ENCODE measurements around the gene ADD1. TPM values are rescaled to one million over a fixed set of nuclear protein-coding genes. Genes with fewer than 3 reads are reported as not detected.

Gene ADD1
- polyA plus RNA-seq, 1 donor (not counting 4 experiments of a cell fraction or from before 2014, with no cell fraction given): 109 TPM

GRCh38 chr4:2866160-2866861 is 22.7 kb downstream of the ADD1 start:
- Histone ChIP-seq H3K27ac (ENCODE audit: control insufficient read depth, insufficient read depth, low read length) (no peak overlapping the region), H3K9ac (ENCODE audit: control insufficient read depth, extremely low read depth, insufficient read depth, low read length) (no peak overlapping the region), H3K9me3 (ENCODE audit: control insufficient read depth, low read depth, low read length) (no peaks in the 10 kb centered on the region), H2AFZ (ENCODE audit: control insufficient read depth, low read length) (no peak overlapping the region), H3K4me1 (ENCODE audit: control insufficient read depth, extremely low read depth, insufficient read depth, low read length) (peaks cover 10% of the 10 kb centered on the region), H3K27me3 (ENCODE audit: control insufficient read depth, extremely low read depth, insufficient read depth, low read length) (no peaks in the 10 kb centered on the region), H3K79me2 (ENCODE audit: control insufficient read depth, insufficient read depth, low read length) (peaks cover 96% of the 10 kb centered on the region), H3K9me1 (ENCODE audit: control insufficient read depth, extremely low read depth, insufficient read depth, low read length) (peaks cover 4% of the 10 kb centered on the region), H3K36me3 (ENCODE audit: control insufficient read depth in 2 of 2, extremely low read depth in 1 of 2, insufficient read depth in 2 of 2, low read length in 2 of 2) (no peaks in the 10 kb centered on the region), H3K4me2 (ENCODE audit: control insufficient read depth, extremely low read depth, insufficient read depth, low read depth, low read length) (no peak overlapping the region), H3K4me3 (ENCODE audit: control insufficient read depth in 2 of 3, extremely low read depth in 1 of 3, insufficient read depth in 2 of 3, low read depth in 1 of 3, low read length in 3 of 3) (no peak overlapping the region), H4K20me1 (ENCODE audit: control insufficient read depth, extremely low read depth, insufficient read depth, low read length) (peaks cover 34% of the 10 kb centered on the region)
- DNase-seq (ENCODE audit: low read depth, low spot score) (no peak), FAIRE-seq (no peak)
- TF ChIP-seq EZH2 (IDR thresholded peaks at IDR 0.05; ENCODE audit: low read length) (no peak), CTCF (optimal IDR thresholded peaks at IDR 0.05 in 1 of 3, IDR thresholded peaks at IDR 0.05 in 1 of 3, conservative IDR thresholded peaks at IDR 0.05 in 1 of 3; ENCODE audit: extremely low read depth in 1 of 3, insufficient read depth in 2 of 3, low read length in 3 of 3) (no peak)
- dilution Hi-C loops (cut with MboI; ENCODE audit: extremely low pct_ligation_motif_present, low sequenced_read_pairs): no loop called here

- H3K9ac ChIP-seq (ENCODE audit: control insufficient read depth, extremely low read depth, insufficient read depth, low read length): no peak overlapping the region
- H3K4me2 ChIP-seq (ENCODE audit: control insufficient read depth, extremely low read depth, insufficient read depth, low read depth, low read length): no peak overlapping the region
- no peak overlapping the region for H2AFZ ChIP-seq (ENCODE audit: control insufficient read depth, low read length)
- FAIRE-seq (no peak), DNase-seq (ENCODE audit: low read depth, low spot score) (no peak)
- H3K4me1 ChIP-seq (ENCODE audit: control insufficient read depth, extremely low read depth, insufficient read depth, low read length): peaks cover 8% of the 10 kb centered on the region
- no peaks in the 10 kb centered on the region for H3K27me3 ChIP-seq (ENCODE audit: control insufficient read depth, extremely low read depth, insufficient read depth, low read length)
- H3K9me1 ChIP-seq (ENCODE audit: control insufficient read depth, extremely low read depth, insufficient read depth, low read length): peaks cover 4% of the 10 kb centered on the region
- H3K79me2 ChIP-seq (ENCODE audit: control insufficient read depth, insufficient read depth, low read length): peaks cover 96% of the 10 kb centered on the region
- TF ChIP-seq CTCF (optimal IDR thresholded peaks at IDR 0.05 in 1 of 3, IDR thresholded peaks at IDR 0.05 in 1 of 3, conservative IDR thresholded peaks at IDR 0.05 in 1 of 3; ENCODE audit: extremely low read depth in 1 of 3, insufficient read depth in 2 of 3, low read length in 3 of 3): no peak
- TF ChIP-seq EZH2 (IDR thresholded peaks at IDR 0.05; ENCODE audit: low read length): no peak
- H3K27ac ChIP-seq (ENCODE audit: control insufficient read depth, insufficient read depth, low read length): no peak overlapping the region
- H3K36me3 ChIP-seq (ENCODE audit: control insufficient read depth in 2 of 2, extremely low read depth in 1 of 2, insufficient read depth in 2 of 2, low read length in 2 of 2): no peaks in the 10 kb centered on the region
- dilution Hi-C loops (cut with MboI; ENCODE audit: extremely low pct_ligation_motif_present, low sequenced_read_pairs): no loop called here
- H4K20me1 ChIP-seq (ENCODE audit: control insufficient read depth, extremely low read depth, insufficient read depth, low read length): peaks cover 31% of the 10 kb centered on the region
- H3K4me3 ChIP-seq (ENCODE audit: control insufficient read depth in 2 of 3, extremely low read depth in 1 of 3, insufficient read depth in 2 of 3, low read depth in 1 of 3, low read length in 3 of 3): no peak overlapping the region
- no peaks in the 10 kb centered on the region for H3K9me3 ChIP-seq (ENCODE audit: control insufficient read depth, low read depth, low read length)
These were observed 23.2 kb downstream of the ADD1 start for GRCh38 chr4:2866891-2867290.
